SU-DHL-6 (cell line): Measurements from ENCODE around the gene ADAMTS10.

ENCODE experiments used
- EZH2phosphoT487 ChIP-seq: fragments of 200-600 bp; sonication (generic), shearing (Covaris generic); conservative IDR thresholded peaks from 2 replicates; pipeline ENCODE4 v1.6.1; 2018; ENCODE audit warnings: mild to moderate bottlenecking, antibody characterized with exemption, low read length, moderate library complexity, mixed read lengths
- TF ChIP-seq, protein P1 (sequence below): fragments of 200-600 bp; sonication (generic); IDR thresholded peaks from one replicate; pipeline ENCODE4 v1.5.1; 2017; ENCODE audit warnings: antibody characterized with exemption, mild to moderate bottlenecking, low read length, moderate library complexity; ENCODE audit not compliant: insufficient read depth, poor library complexity, severe bottlenecking

- TF ChIP-seq, protein P1, sequence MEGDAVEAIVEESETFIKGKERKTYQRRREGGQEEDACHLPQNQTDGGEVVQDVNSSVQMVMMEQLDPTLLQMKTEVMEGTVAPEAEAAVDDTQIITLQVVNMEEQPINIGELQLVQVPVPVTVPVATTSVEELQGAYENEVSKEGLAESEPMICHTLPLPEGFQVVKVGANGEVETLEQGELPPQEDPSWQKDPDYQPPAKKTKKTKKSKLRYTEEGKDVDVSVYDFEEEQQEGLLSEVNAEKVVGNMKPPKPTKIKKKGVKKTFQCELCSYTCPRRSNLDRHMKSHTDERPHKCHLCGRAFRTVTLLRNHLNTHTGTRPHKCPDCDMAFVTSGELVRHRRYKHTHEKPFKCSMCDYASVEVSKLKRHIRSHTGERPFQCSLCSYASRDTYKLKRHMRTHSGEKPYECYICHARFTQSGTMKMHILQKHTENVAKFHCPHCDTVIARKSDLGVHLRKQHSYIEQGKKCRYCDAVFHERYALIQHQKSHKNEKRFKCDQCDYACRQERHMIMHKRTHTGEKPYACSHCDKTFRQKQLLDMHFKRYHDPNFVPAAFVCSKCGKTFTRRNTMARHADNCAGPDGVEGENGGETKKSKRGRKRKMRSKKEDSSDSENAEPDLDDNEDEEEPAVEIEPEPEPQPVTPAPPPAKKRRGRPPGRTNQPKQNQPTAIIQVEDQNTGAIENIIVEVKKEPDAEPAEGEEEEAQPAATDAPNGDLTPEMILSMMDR: peak; percentile 84
- TF ChIP-seq EZH2phosphoT487: no peak
These were observed 5.5 kb upstream of the ADAMTS10 start for GRCh38 chr19:8615813-8616596.
